HCT116 (cell line): ENCODE measurements around the gene TLR1.
"Not testable (repeated sequence)": the region's sequence is repeated elsewhere in the genome, so short reads cannot be mapped to it uniquely, and the experiment has no call there.

ENCODE experiments used
- CEBPB ChIP-seq: IDR thresholded peaks from 2 replicates; pipeline ENCODE4 v1.6.1; 2012; ENCODE audit warnings: low read depth
- CTCF ChIP-seq, 3 experiments: fragments of 200-600 bp in 1 of 3; sonication (generic) in 1 of 3; IDR thresholded peaks in 2 of 3; conservative IDR thresholded peaks in 1 of 3; 2 replicates each; pipeline ENCODE4 v1.5.1; 2012 to 2017; ENCODE audit warnings: low read depth in 2 of 3, low read length in 2 of 3, antibody characterized with exemption in 1 of 3, borderline replicate concordance in 1 of 3, control low read depth in 1 of 3, mild to moderate bottlenecking in 1 of 3, mixed read lengths in 1 of 3, mixed run types in 1 of 3, moderate library complexity in 1 of 3; ENCODE audit not compliant: insufficient read depth in 1 of 3
- EZH2 ChIP-seq: fragments of 200-600 bp; sonication (generic); IDR thresholded peaks from 2 replicates; pipeline ENCODE4 v1.6.1; 2017; ENCODE audit warnings: antibody characterized with exemption, mixed run types
- EZH2phosphoT487 ChIP-seq: fragments of 200-600 bp; IDR thresholded peaks from 2 replicates; pipeline ENCODE4 v1.6.1; 2018; ENCODE audit warnings: antibody characterized with exemption, borderline replicate concordance
- POLR2AphosphoS5 ChIP-seq: IDR thresholded peaks from 2 replicates; pipeline ENCODE4 v1.6.1; 2011; ENCODE audit warnings: mild to moderate bottlenecking, low read depth, low read length, moderate library complexity
- SIN3A ChIP-seq: IDR thresholded peaks from 2 replicates; pipeline ENCODE4 v1.6.1; 2012; ENCODE audit warnings: low read depth
- SP1 ChIP-seq: IDR thresholded peaks from 2 replicates; pipeline ENCODE4 v1.6.1; 2012; ENCODE audit warnings: low read depth
- TF ChIP-seq, protein P1 (sequence below): IDR thresholded peaks from 2 replicates; pipeline ENCODE4 v1.6.1; 2012

DNA sequence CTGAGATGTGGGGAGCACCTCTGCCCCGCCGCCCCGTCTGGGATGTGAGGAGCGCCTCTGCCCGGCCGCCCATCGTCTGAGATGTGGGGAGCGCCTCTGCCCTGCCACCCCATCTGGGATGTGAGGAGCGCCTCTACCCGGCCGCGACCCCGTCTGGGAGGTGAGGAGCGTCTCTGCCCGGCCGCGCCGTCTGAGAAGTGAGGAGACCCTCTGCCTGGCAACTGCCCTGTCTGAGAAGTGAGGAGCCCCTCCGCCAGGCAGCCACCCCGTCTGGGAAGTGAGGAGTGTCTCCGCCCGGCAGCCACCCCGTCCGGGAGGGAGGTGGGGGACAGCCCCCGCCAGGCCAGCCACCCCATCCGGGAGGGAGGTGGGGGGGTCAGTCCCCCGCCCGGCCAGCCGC lies 2.9 kb upstream of the TLR1 start:
- TF ChIP-seq POLR2AphosphoS5; CTCF (IDR thresholded peaks at IDR 0.05 in 2 of 3, conservative IDR thresholded peaks at IDR 0.05 in 1 of 3; ENCODE audit: borderline replicate concordance in 1 of 3, insufficient read depth in 1 of 3, low read depth in 2 of 3, low read length in 2 of 3); EZH2; CEBPB; SIN3A; SP1; EZH2phosphoT487: not testable (repeated sequence)
- TF ChIP-seq, protein P1, sequence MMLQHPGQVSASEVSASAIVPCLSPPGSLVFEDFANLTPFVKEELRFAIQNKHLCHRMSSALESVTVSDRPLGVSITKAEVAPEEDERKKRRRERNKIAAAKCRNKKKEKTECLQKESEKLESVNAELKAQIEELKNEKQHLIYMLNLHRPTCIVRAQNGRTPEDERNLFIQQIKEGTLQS = not testable (repeated sequence)
